GM18526 (cell line): ENCODE results near the gene PITPNM1.
A peak's percentile ranks its signal among the peaks of the same experiment; 100 is the strongest.

ENCODE experiments used
- POLR2A ChIP-seq: IDR thresholded peaks from 3 replicates; pipeline ENCODE4 v1.6.1; 2011; ENCODE audit not compliant: insufficient read length; ENCODE audit errors: extremely low read depth

Gene PITPNM1

GRCh38 chr11:67452141-67452952, 52.8 kb downstream of the PITPNM1 start, which contains the start of gene GPR152:
GPR152 (minus strand) TSS chr11:67452729; CDS start chr11:67452724, 5 bp downstream.
- no peak for TF ChIP-seq POLR2A

- TF ChIP-seq POLR2A, result no peak
These were observed 53.5 kb downstream of the PITPNM1 start for GRCh38 chr11:67451658-67451976.

GRCh38 chr11:67450796-67451657, 54.1 kb downstream of the PITPNM1 start:
- no peak for TF ChIP-seq POLR2A

- TF ChIP-seq POLR2A, result no peak
These were observed 55.9 kb downstream of the PITPNM1 start for GRCh38 chr11:67449116-67449844.

GRCh38 chr11:67448220-67448609, 56.9 kb downstream of the PITPNM1 start:
- TF ChIP-seq POLR2A, result no peak

GRCh38 chr11:67445515-67445914, 59.6 kb downstream of the PITPNM1 start:
- no peak for TF ChIP-seq POLR2A

- peak; percentile 22 for TF ChIP-seq POLR2A
These were observed 62.4 kb downstream of the PITPNM1 start for GRCh38 chr11:67442504-67443404.
